H1 (cell line): ENCODE data around the gene CDKL4. TPM values are rescaled to one million over a fixed set of nuclear protein-coding genes. Genes with fewer than 3 reads are reported as not detected.

Experiments
- CTCF ChIA-PET: fragments of 300-600 bp; sonication (Branson Sonifier 250); formaldehyde crosslinking; loops from one replicate; lab custom pipeline; 2021; ENCODE audit not compliant: partially characterized antibody; lab: Charles Lee
- POLR2A ChIA-PET: fragments of 300-600 bp; sonication (Branson Sonifier 250); formaldehyde crosslinking; loops from one replicate; lab custom pipeline; 2021; ENCODE audit warnings: inconsistent platforms; ENCODE audit not compliant: partially characterized antibody; lab: Charles Lee
- DNase-seq, 2 experiments: peaks; one replicate each; pipeline versions ENCODE4 v3.0.0 to v3.0.0-alpha.2; 2010 to 2022; ENCODE audit warnings: low spot score in 2 of 2, low read depth in 1 of 2, mixed read lengths in 1 of 2
- FAIRE-seq: peaks from 2 replicates; lab custom pipeline; 2011; peaks lifted over from hg19 to GRCh38; lab: Jason Lieb, UNC
- H2AFZ ChIP-seq: 2 replicates; pipeline ENCODE4 v1.8.1; 2012; ENCODE audit warnings: low read length, inconsistent platforms
- H2AK5ac ChIP-seq: 2 replicates; pipeline ENCODE4 v1.6.1; 2013; ENCODE audit warnings: low read depth, low read length
- H2BK120ac ChIP-seq: replicated peaks from 2 replicates; pipeline ENCODE3; 2013; ENCODE audit warnings: low read depth, low read length, inconsistent platforms
- H2BK12ac ChIP-seq: 2 replicates; pipeline ENCODE4 v1.6.1; 2013; ENCODE audit warnings: low read depth, low read length
- H2BK15ac ChIP-seq: 2 replicates; pipeline ENCODE4 v1.6.1; 2013; ENCODE audit warnings: low read length
- H2BK20ac ChIP-seq: 2 replicates; pipeline ENCODE4 v1.6.1; 2013; ENCODE audit warnings: low read length
- H2BK5ac ChIP-seq: 2 replicates; pipeline ENCODE4 v1.6.1; 2013; ENCODE audit warnings: low read depth, low read length
- H3K14ac ChIP-seq: 2 replicates; pipeline ENCODE4 v1.6.1; 2013; ENCODE audit warnings: inconsistent platforms; ENCODE audit not compliant: insufficient read length
- H3K18ac ChIP-seq: 2 replicates; pipeline ENCODE4 v1.6.1; 2013; ENCODE audit warnings: low read length; ENCODE audit errors: extremely low read depth
- H3K23ac ChIP-seq: 2 replicates; pipeline ENCODE4 v1.6.1; 2013; ENCODE audit warnings: inconsistent platforms; ENCODE audit not compliant: insufficient read length
- H3K23me2 ChIP-seq: 2 replicates; pipeline ENCODE4 v1.6.1; 2013; ENCODE audit warnings: low read depth, low read length
- H3K27ac ChIP-seq: 2 replicates; pipeline ENCODE4 v1.6.1; 2011; ENCODE audit warnings: low read depth, low read length, inconsistent platforms
- H3K27me3 ChIP-seq, 4 experiments: replicated peaks in 1 of 4; 1 replicate in 1 of 4; 2 replicates in 3 of 4; pipeline versions ENCODE4 v1.6.1 to v1.8.1; 2011 to 2013; ENCODE audit warnings: low read length in 3 of 4, mild to moderate bottlenecking in 3 of 4, inconsistent platforms in 2 of 4, mixed read lengths in 2 of 4, moderate library complexity in 1 of 4; ENCODE audit not compliant: control insufficient read depth in 3 of 4, insufficient read depth in 3 of 4; ENCODE audit errors: extremely low read depth in 1 of 4
- H3K36me3 ChIP-seq, 4 experiments: 2 replicates each; pipeline versions ENCODE4 v1.6.1 to v1.8.1; 2011 to 2013; ENCODE audit warnings: mild to moderate bottlenecking in 4 of 4, low read length in 3 of 4, moderate library complexity in 2 of 4, control low read depth in 1 of 4, inconsistent platforms in 1 of 4; ENCODE audit not compliant: insufficient read depth in 4 of 4, control insufficient read depth in 2 of 4
- H3K4ac ChIP-seq: replicated peaks from 2 replicates; pipeline ENCODE3; 2013; ENCODE audit warnings: low read length, low read depth, mixed read lengths, inconsistent platforms; ENCODE audit not compliant: insufficient read length
- H3K4me1 ChIP-seq, 4 experiments: replicated peaks in 1 of 4; 1 replicate in 1 of 4; 2 replicates in 3 of 4; pipeline versions ENCODE4 v1.6.1 to v1.8.1; 2011 to 2013; ENCODE audit warnings: low read length in 3 of 4, inconsistent platforms in 2 of 4, mixed read lengths in 1 of 4; ENCODE audit not compliant: insufficient read depth in 4 of 4, control insufficient read depth in 3 of 4
- H3K4me2 ChIP-seq, 2 experiments: 2 replicates each; pipeline versions ENCODE4 v1.6.1 to v1.8.1; 2011 to 2013; ENCODE audit warnings: low read depth in 2 of 2, low read length in 2 of 2, control low read depth in 1 of 2, inconsistent platforms in 1 of 2, mild to moderate bottlenecking in 1 of 2; ENCODE audit not compliant: insufficient read depth in 1 of 2
- H3K4me3 ChIP-seq, 4 experiments: fragments of 200-600, 300-600 bp in 1 of 4; sonication (generic), shearing (Covaris generic), sonication (Bioruptor Twin) in 1 of 4; 2 replicates each; pipeline versions ENCODE4 v1.5.1 to v1.8.1; 2011 to 2016; ENCODE audit warnings: low read length in 4 of 4, low read depth in 3 of 4, control low read depth in 2 of 4, inconsistent platforms in 2 of 4, mild to moderate bottlenecking in 2 of 4, mixed read lengths in 1 of 4, moderate library complexity in 1 of 4; ENCODE audit not compliant: insufficient read depth in 2 of 4; ENCODE audit errors: extremely low read depth in 1 of 4
- H3K56ac ChIP-seq: replicated peaks from 2 replicates; pipeline ENCODE3; 2013; ENCODE audit warnings: low read depth, mild to moderate bottlenecking, mixed read lengths, low read length, inconsistent platforms; ENCODE audit not compliant: insufficient read length
- H3K79me1 ChIP-seq: 2 replicates; pipeline ENCODE4 v1.6.1; 2013; ENCODE audit warnings: low read depth, low read length, control low read depth
- H3K79me2 ChIP-seq, 2 experiments: 2 replicates each; pipeline versions ENCODE4 v1.6.1 to v1.8.1; 2012 to 2013; ENCODE audit warnings: low read length in 2 of 2, mild to moderate bottlenecking in 2 of 2, inconsistent platforms in 1 of 2; ENCODE audit not compliant: insufficient read depth in 2 of 2, control insufficient read depth in 1 of 2
- H3K9ac ChIP-seq, 4 experiments: replicated peaks in 1 of 4; 1 replicate in 1 of 4; 2 replicates in 3 of 4; pipeline versions ENCODE4 v1.6.1 to v1.8.1; 2011 to 2013; ENCODE audit warnings: low read depth in 3 of 4, low read length in 3 of 4, control low read depth in 2 of 4, mild to moderate bottlenecking in 2 of 4, moderate library complexity in 2 of 4, inconsistent platforms in 1 of 4; ENCODE audit errors: extremely low read depth in 1 of 4
- H3K9me3 ChIP-seq, 2 experiments: 2 replicates each; pipeline versions ENCODE4 v1.6.1 to v1.8.1; 2012 to 2013; ENCODE audit warnings: mild to moderate bottlenecking in 2 of 2, moderate library complexity in 2 of 2, control low read depth in 1 of 2, inconsistent platforms in 1 of 2, low read depth in 1 of 2, low read length in 1 of 2, mixed read lengths in 1 of 2; ENCODE audit not compliant: insufficient read depth in 2 of 2
- H4K20me1 ChIP-seq, 2 experiments: replicated peaks in 1 of 2; 2 replicates each; pipeline versions ENCODE3 to v1.8.1; 2011 to 2013; ENCODE audit warnings: inconsistent platforms in 2 of 2, low read length in 2 of 2, mild to moderate bottlenecking in 1 of 2; ENCODE audit not compliant: insufficient read depth in 2 of 2, control insufficient read depth in 1 of 2
- H4K5ac ChIP-seq: 2 replicates; pipeline ENCODE4 v1.6.1; 2013; ENCODE audit warnings: low read length, low read depth, mixed read lengths, inconsistent platforms; ENCODE audit not compliant: insufficient read length
- H4K8ac ChIP-seq: 2 replicates; pipeline ENCODE4 v1.8.0; 2013; ENCODE audit warnings: mild to moderate bottlenecking, moderate library complexity, low read length, inconsistent platforms; ENCODE audit not compliant: insufficient read depth; ENCODE audit errors: extremely low read depth
- H4K91ac ChIP-seq: replicated peaks from 2 replicates; pipeline ENCODE3; 2013; ENCODE audit warnings: low read length, mixed read lengths, inconsistent platforms; ENCODE audit not compliant: insufficient read length
- BCL11A ChIP-seq, 2 experiments: IDR thresholded peaks; one replicate each; pipeline ENCODE4 v1.6.1; 2011; ENCODE audit warnings: low read depth in 2 of 2, low read length in 2 of 2, mild to moderate bottlenecking in 2 of 2
- CEBPB ChIP-seq: IDR thresholded peaks from 2 replicates; pipeline ENCODE4 v1.6.1; 2012; ENCODE audit warnings: low read depth, low read length
- CTBP2 ChIP-seq: IDR thresholded peaks from 2 replicates; pipeline ENCODE4 v1.7.0; 2011; ENCODE audit warnings: borderline replicate concordance, mild to moderate bottlenecking, moderate library complexity, mixed read lengths, low read length; ENCODE audit not compliant: insufficient read depth, insufficient read length
- FOSL1 ChIP-seq: IDR thresholded peaks from 2 replicates; pipeline ENCODE4 v1.6.1; 2011; ENCODE audit warnings: mild to moderate bottlenecking, low read depth, low read length, moderate library complexity; ENCODE audit not compliant: insufficient read depth
- JUND ChIP-seq: IDR thresholded peaks from 2 replicates; pipeline ENCODE4 v1.6.1; 2011; ENCODE audit warnings: mild to moderate bottlenecking, improper control_type of control experiment, low read length
- WGBS, 2 experiments: shearing (Covaris generic) in 1 of 2; methylation state at CpG; one replicate each; pipeline versions ENCODE4 v1.1.6 to v1.1.7; 2013 to 2015; ENCODE audit warnings: low lambda C conversion rate in 2 of 2, mixed read lengths in 2 of 2, inconsistent platforms in 1 of 2, low coverage in 1 of 2, missing lambda C conversion rate in 1 of 2; ENCODE audit not compliant: insufficient replicate concordance in 2 of 2, insufficient coverage in 1 of 2, insufficient read length in 1 of 2; ENCODE audit errors: extremely low coverage in 1 of 2, missing lambda C conversion rate in 1 of 2; 5-methylcytosine and 5-hydroxymethylcytosine counted together
- polyA plus RNA-seq, 7 experiments: library from polyadenylated mRNA; depleted of rRNA in 3 of 7; stranded (reverse) in 5 of 7; unstranded in 2 of 7; fragments of >200 nt in 5 of 7; fragments of 200-250 nt in 2 of 7; gene quantifications; 1 replicate in 5 of 7; 2 replicates in 1 of 7; 4 replicates in 1 of 7; pipeline versions ENCODE4 v1.2.1 to v1.2.3, GENCODE V29; 2011 to 2013; ENCODE audit warnings: missing spikeins in 2 of 7, mixed read lengths in 2 of 7
- total RNA-seq: library from RNA; stranded (reverse); fragmentation: NEBNext Ultra II Directional; extraction: Animal tissue kit (Norgen Biotek cat#: 25700); gene quantifications from 2 replicates; pipeline ENCODE4 v1.2.1, GENCODE V29; 2021

The CDKL4 gene
- total and polyA plus RNA-seq, 2 of the 8 experiments (the other 6 are each of a cell fraction or from before 2014, with no cell fraction given): not detected

GRCh38 chr2:39128919-39129391 lies 114.8 kb downstream of the CDKL4 start:
- Histone ChIP-seq H4K20me1 (no peaks in the 10 kb centered on the region), H2BK12ac (no peak overlapping the region), H2BK120ac (no peak overlapping the region), H3K4ac (no peak overlapping the region), H3K4me1 (peaks cover 0 to 3% (median 0%) of the 10 kb centered on the region in 4 experiments; a peak in 1 of 7 replicates), H3K23ac (no peak overlapping the region), H2BK5ac (no peak overlapping the region), H3K18ac (no peak overlapping the region), H3K14ac (no peak overlapping the region), H3K27me3 (no peaks in the 10 kb centered on the region), H3K4me3 (no peak overlapping the region), H2AK5ac (no peak overlapping the region), H2AFZ (no peak overlapping the region), H3K79me2 (no peaks in the 10 kb centered on the region), H3K9ac (no peak overlapping the region), H4K5ac (no peak overlapping the region), H3K23me2 (peaks cover 5% of the 10 kb centered on the region; the same call in 1 of the 2 replicates), H3K79me1 (no peaks in the 10 kb centered on the region), H3K4me2 (no peak overlapping the region), H4K8ac (no peak overlapping the region), H2BK15ac (no peak overlapping the region), H2BK20ac (no peak overlapping the region), H4K91ac (no peak overlapping the region), H3K9me3 (no peaks in the 10 kb centered on the region), H3K36me3 (no peaks in the 10 kb centered on the region), H3K27ac (no peak overlapping the region), H3K56ac (no peak overlapping the region)
- DNase-seq: no peak
- TF ChIP-seq JUND (no peak), CTBP2 (no peak), FOSL1 (no peak), CEBPB (peak; percentile 56; the same call in 1 of the 2 replicates), BCL11A (IDR thresholded peaks at IDR 0.05; ENCODE audit: low read depth in 2 of 2, low read length in 2 of 2) (no peak)
- ChIA-PET POLR2A (interaction anchor here (1.1 kb wide), 1 partner anchor 234 kb away, joined by 3 read pairs; no protein-coding TSS in a partner anchor), CTCF (interaction anchor here (0.6 to 1.5 kb wide), 6 partner anchors 13 to 349 kb away, joined by 3 to 7 read pairs (median 4); no protein-coding TSS in a partner anchor)
- 88% methylated on average over 1 of the region's 1 CpG; no CpG with 5 or more reads in 1 of the 2 experiments for WGBS, 2 experiments
- FAIRE-seq: no peak
